MG63 (cell line): ENCODE results near the gene LARP1. TPM values are rescaled to one million over a fixed set of nuclear protein-coding genes. Genes with fewer than 3 reads are reported as not detected.

Source experiments
- DNase-seq: peaks from one replicate; pipeline ENCODE4 v3.0.0-alpha.2; 2020
- H3K27me3 ChIP-seq: fragments of 250-450 bp; sonication (Bioruptor Pico); 2 replicates; pipeline ENCODE4 v1.5.1; 2020; ENCODE audit warnings: mild to moderate bottlenecking, moderate library complexity
- H3K36me3 ChIP-seq: fragments of 250-450 bp; sonication (Bioruptor Pico); 2 replicates; pipeline ENCODE4 v1.5.1; 2020; ENCODE audit warnings: mild to moderate bottlenecking, moderate library complexity
- H3K4me3 ChIP-seq: fragments of 250-450 bp; sonication (Bioruptor Pico); 2 replicates; pipeline ENCODE4 v1.5.1; 2020; ENCODE audit warnings: mild to moderate bottlenecking, moderate library complexity
- H3K9me3 ChIP-seq: fragments of 250-450 bp; sonication (Bioruptor Pico); 2 replicates; pipeline ENCODE4 v1.5.1; 2020; ENCODE audit warnings: mild to moderate bottlenecking, moderate library complexity
- total RNA-seq: library from RNA; depleted of rRNA; stranded (reverse); fragments of >200 nt; shearing (Covaris generic); gene quantifications from 2 replicates; pipeline ENCODE4 v1.2.3, GENCODE V29; 2014; ENCODE audit warnings: low replicate concordance; rRNA removed

The LARP1 gene
- 30.4 and 36.5 TPM in 2 replicates for total RNA-seq

DNA sequence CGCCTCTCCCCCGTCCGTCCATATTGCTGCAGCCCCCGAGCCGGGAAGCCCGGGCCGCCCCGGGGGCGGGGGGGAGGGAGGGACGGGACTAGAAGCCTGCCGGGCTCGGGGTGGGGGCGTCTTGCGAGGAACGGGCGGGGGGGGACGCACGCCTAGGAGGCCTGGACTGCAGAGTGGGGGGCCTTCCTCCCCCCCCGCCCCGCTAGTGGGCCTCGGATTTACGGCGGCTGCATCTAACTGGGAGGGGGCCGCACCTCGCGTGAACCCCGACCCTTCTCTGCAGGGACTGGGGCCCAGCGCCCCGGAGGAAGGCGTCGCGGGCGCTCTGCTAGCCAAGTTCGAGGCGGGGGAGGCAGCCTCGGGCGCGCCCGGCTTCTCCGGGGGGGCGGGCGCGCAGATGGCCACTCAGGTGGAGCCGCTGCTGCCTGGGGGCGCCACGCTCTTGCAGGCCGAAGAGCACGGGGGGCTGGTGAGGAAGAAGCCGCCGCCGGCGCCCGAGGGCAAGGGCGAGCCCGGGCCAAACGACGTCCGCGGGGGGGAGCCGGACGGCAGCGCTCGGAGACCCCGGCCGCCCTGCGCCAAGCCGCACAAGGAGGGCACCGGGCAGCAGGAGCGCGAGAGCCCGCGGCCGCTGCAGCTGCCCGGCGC, at the start of gene LARP1:
TSS of gene LARP1 (plus strand) at position 17 of the 648 bp plus-strand sequence. CDS start at position 398, 381 bp downstream.
- H3K4me3 ChIP-seq = peak within 1 kb of the TSS; percentile 93
- H3K9me3 ChIP-seq = no peaks in the 10 kb centered on the region
- peak; percentile 50 for DNase-seq
- peaks cover 29% of the 10 kb centered on the region for H3K36me3 ChIP-seq
- no peaks in the 10 kb centered on the region for H3K27me3 ChIP-seq

DNA sequence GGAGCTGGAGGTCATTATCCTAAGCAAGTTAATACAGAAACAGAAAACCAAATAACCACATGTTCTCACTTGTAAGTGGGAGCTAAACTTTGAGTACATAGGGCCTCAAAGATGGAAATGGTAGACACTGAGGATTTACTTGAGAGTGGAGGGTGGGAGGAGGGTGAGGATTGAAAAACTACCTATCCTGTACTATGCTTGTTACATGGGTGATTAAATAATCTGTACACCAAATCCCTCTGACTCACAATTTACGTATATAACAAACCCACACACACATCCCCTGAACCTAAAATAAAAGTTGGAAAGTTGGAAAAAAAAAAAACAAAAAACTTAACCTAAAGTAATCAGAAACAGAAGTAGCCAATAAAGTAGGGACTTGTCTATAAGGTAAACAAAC, 48.8 kb upstream of the LARP1 start:
- no peak for DNase-seq
- Histone ChIP-seq H3K4me3 (no peak overlapping the region), H3K27me3 (no peaks in the 10 kb centered on the region), H3K9me3 (no peaks in the 10 kb centered on the region), H3K36me3 (no peaks in the 10 kb centered on the region)

DNA sequence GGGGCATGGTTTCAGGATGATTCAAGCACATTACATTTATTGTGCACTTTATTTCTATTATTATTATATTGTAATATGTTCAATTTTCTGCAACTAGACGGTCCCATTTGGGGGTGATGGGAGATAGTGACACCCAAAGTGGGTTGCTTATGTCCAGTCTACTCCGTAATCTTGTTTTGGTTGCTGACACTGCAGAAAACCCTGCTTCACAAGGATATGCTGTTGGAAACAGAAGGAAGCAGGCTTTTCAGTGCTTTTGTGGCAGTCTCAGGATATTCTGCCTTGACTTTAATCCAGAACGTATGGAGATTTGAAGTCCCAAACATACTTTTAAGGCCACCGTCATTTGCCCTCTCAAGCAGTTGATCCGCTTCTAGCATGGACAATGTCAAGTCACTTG, 47.5 kb upstream of the LARP1 start:
- H3K9me3 ChIP-seq = no peaks in the 10 kb centered on the region
- no peaks in the 10 kb centered on the region for H3K36me3 ChIP-seq
- no peaks in the 10 kb centered on the region for H3K27me3 ChIP-seq
- H3K4me3 ChIP-seq = no peak overlapping the region
- no peak for DNase-seq

DNA sequence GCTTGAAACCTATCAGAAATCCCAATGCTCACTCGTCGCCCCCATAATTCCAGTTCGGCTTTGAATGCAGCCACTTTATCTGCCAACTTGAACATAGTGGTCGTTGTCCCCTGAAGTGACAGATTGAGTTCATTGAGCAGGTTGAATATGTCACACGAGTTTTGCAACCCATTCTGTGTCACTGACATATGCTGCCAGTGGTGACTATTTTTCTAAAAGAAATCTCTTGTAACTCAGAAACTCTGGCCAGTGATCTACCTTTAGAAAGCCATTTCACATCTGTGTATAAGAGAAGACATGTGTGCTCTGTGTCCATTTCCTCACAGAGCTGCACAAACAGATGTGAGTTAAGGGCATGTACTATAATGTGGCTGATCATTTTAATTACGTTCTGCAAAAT, 47.0 kb upstream of the LARP1 start:
- no peaks in the 10 kb centered on the region for H3K27me3 ChIP-seq
- H3K36me3 ChIP-seq = no peaks in the 10 kb centered on the region
- DNase-seq = no peak
- no peaks in the 10 kb centered on the region for H3K9me3 ChIP-seq
- no peak overlapping the region for H3K4me3 ChIP-seq

DNA sequence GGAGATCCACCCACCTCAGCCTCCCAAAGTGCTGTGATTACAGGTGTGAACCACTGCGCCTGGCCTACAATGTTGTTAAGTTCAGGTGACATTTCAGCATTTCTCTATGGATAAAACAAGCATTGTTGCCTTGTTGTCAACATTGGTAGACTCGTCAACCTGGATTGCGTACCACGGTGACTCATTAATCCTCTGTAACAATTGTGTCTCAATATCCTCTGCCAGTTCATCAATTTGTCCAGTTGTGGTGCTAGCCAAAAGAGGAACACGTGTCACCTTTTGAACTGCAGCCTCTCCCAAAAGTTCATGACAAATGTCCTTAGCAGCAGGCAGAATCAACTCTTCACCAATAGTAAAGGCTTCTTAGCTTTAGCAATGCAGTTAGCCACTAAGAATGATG, 46.3 kb upstream of the LARP1 start:
- no peaks in the 10 kb centered on the region for H3K36me3 ChIP-seq
- no peaks in the 10 kb centered on the region for H3K9me3 ChIP-seq
- DNase-seq = peak; percentile 59
- no peak overlapping the region for H3K4me3 ChIP-seq
- H3K27me3 ChIP-seq = no peaks in the 10 kb centered on the region

DNA sequence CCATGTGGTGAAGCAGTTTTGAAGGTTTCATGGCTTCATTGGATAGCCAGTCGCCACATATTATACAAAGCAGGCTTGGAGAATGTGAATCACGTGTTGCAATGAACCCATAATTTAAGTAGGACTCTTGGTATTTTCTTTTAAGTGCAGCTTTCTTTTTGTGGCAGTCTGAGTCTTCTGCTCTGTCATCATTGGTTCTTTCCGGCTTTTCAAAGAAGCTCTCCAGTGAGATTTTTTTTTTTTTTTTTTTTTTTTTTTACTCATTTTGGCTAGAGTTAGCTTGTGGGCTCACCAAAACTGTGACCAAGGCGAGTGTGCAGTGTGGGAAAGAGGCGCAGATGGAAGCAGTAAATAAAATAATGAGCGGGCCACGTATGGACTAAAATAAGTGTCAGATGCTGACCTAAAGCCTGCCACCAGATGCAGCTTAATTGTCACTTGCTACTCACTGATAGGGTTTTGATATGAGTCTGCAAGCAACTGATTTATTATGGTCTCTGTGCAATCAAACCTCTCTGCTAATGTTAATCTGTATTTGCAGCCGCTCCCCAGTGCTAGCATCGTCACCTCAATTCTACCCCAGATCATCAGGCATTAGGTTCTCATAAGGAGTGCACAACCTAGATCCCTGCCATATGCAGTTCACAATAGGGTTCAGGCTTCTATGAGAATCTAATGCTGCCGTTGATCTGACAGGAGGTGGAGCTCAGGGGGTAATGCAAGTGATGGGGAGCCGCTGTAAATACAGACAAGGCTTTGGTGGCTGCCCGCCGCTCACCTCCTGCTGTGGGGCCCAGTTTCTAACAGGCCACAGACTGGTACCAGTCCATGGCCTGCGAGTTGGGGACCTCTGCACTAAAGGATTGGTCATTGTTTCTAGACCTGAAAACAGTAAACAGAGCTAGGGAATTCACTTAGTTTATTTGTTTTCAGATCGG, 45.5 kb upstream of the LARP1 start:
- Histone ChIP-seq H3K27me3 (no peaks in the 10 kb centered on the region), H3K4me3 (no peak overlapping the region), H3K36me3 (no peaks in the 10 kb centered on the region), H3K9me3 (no peaks in the 10 kb centered on the region)
- DNase-seq = no peak

DNA sequence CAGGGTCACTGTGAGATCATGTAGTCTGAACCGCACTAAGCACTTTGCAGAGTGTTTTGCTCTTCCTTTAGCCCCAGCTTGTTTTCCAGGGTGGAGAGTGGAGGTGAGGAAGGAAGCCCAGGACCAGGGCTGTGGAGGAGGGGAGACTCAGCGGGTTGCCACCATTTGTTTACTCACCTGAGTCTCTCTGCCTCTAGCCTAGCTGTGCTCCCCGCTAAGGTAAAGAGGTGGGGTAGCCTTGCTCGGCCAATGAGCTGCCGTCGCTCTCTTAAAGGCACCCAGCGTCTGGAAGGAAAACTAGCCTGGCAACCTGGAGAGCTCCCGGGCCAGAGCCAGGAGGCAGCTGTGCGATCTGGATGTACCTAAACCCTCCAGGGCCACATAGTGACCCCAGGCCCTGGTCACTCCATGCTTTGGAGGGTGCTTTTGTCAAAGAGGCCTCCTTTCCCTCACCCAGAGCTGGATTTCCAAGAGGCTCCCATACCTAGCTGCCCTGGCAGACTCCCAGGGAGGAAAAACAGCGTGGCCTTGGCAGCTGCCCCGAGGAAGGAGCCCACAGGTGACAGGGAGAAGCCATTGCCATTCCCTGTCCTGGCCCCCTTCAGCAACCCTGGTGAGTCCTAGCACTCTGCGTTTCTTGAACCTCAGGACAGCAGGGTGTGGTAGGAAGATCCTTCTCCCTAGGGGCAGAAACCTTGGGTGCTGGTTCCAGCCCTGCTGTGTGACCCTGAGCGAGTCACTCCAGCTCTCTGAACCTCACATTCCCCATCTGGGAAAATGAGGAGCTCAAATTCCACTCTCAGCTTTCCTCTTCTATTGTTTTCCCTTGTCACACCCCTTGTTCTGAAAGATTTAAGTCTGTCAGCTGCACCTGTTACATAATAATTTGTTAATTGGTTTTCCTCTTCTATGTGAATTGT, 42.4 kb upstream of the LARP1 start:
- no peaks in the 10 kb centered on the region for H3K9me3 ChIP-seq
- H3K27me3 ChIP-seq = no peaks in the 10 kb centered on the region
- H3K36me3 ChIP-seq = no peaks in the 10 kb centered on the region
- DNase-seq = no peak
- H3K4me3 ChIP-seq = no peak overlapping the region

DNA sequence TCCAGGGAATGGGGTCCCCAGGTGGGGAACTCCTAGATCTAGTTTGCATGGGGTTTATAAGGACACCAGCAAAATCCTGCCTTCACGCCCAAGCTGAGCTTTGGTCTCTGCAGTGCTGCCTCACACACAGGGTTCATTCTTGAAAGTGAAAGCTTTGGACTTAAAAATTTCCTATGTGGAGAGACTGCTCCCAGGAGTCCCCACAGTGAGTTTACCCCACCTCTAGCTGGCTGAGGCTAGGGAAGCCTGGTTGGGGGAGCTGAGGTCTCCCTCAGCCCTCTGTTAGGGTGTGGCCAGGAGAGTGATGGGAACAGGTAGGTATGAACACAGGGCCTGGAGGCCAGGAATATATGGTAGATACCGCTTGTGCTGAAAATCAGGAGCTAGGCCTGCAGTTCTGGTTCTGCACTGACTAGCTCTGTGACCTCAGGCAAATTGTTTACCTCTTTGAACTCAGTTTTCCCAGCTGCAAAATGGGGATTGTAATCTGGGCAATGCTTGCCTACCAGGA, 41.5 kb upstream of the LARP1 start:
- H3K9me3 ChIP-seq = no peaks in the 10 kb centered on the region
- no peaks in the 10 kb centered on the region for H3K27me3 ChIP-seq
- no peak overlapping the region for H3K4me3 ChIP-seq
- no peaks in the 10 kb centered on the region for H3K36me3 ChIP-seq
- DNase-seq = no peak

DNA sequence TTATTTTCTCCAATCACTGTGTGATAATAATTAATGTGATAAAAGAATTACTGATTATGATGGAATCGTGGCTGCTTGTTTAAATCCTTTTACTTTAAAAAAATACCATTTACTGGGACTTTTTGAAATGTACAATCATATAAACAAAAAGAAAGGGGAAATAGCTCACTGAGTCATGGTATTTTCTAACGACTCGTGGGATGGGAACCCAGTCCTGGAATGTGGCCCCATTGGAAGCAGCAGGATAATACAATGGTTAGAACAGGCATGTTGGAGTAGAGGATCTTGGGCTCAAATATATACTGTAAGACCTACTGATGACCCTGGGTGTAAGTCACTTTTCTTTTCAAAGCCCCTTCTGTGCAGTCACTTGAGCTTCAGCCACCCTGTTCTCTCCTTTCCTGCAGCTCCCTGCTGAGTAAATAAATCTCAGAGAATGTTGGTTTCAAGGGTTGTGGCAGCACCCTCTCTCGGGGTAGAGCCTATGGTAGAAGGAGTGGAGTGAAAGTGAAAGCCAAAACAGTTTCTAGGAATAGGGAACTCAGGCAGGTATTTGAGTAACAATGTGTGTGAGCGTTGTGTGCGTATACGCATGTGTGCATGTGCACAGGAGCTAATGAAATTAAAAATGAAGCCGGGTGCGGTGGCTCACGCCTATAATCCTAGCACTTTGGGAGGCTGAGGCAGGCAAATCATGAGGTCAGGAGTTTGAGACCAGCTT, 40.8 kb upstream of the LARP1 start:
- Histone ChIP-seq H3K9me3 (no peaks in the 10 kb centered on the region), H3K4me3 (no peak overlapping the region), H3K36me3 (no peaks in the 10 kb centered on the region), H3K27me3 (no peaks in the 10 kb centered on the region)
- DNase-seq = peak; percentile 39

DNA sequence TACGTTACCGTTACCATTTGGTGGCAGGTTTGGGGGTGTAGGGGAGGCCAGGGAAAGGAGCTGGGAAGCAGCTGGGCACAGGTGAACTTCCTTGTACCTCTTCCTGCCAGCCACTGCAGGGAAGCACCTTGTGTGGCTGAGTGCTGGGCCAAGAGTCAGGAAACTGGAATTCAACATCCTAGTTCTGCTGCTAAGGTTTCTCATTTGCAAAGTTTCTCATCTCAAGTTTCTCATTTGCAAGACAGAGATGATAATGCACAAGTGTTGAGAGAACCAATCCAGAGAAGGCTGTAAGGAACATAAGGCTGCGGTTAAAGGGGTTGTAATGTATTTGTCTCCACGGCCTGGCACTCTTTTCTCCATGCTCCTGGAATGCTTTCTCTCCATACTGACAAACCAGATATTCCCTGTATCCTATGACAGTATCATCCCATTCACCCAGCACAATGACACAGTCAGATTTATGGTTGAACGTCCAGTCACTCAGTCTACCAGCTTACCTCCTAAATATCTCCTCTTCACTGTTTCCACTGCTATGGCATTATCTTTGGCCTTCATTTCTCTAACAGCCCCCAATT, 33.6 kb upstream of the LARP1 start:
- Histone ChIP-seq H3K36me3 (no peaks in the 10 kb centered on the region), H3K27me3 (no peaks in the 10 kb centered on the region), H3K9me3 (no peaks in the 10 kb centered on the region), H3K4me3 (no peak overlapping the region)
- no peak for DNase-seq

DNA sequence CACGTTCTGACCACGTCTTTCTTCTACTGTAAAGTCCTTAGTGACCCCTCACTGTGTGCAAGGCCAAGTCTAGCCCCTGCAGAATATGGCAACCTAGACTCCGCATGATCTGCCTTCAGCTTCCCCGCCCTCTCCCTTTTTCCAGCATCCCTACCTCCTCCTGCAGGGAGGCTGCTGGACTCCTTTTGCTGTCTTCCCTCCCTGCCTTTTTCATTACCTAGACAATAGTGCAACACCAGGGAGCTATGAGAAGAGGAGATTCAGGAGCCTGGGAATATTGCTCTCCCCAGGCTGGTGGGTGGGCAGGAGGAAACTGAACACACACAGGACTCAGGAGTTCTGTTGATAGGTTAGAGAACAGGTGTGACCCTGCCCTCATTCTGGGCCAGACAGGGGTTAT, 33.1 kb upstream of the LARP1 start:
- no peak for DNase-seq
- no peaks in the 10 kb centered on the region for H3K9me3 ChIP-seq
- H3K4me3 ChIP-seq = no peak overlapping the region
- no peaks in the 10 kb centered on the region for H3K36me3 ChIP-seq
- H3K27me3 ChIP-seq = no peaks in the 10 kb centered on the region

DNA sequence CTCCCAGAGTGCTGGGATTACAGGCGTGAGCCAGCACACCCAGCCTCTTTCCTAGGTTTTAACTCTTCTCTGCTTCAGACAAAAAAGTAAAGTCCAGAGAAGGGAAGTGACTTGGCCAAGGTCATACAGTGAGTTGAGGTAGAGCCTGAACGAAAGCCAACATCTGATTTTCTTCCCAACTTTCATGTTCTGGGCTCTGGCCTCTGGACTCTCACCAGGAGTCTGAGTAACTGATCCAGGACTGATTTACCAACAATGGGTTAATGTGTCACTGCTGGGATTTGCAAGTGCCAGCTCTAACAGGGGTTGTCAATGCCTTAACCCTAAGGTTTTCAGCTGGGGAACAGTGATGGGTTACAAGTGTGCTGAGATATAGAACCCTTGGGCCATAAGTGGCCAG, 32.2 kb upstream of the LARP1 start:
- Histone ChIP-seq H3K9me3 (no peaks in the 10 kb centered on the region), H3K36me3 (no peaks in the 10 kb centered on the region), H3K4me3 (no peak overlapping the region), H3K27me3 (no peaks in the 10 kb centered on the region)
- no peak for DNase-seq

DNA sequence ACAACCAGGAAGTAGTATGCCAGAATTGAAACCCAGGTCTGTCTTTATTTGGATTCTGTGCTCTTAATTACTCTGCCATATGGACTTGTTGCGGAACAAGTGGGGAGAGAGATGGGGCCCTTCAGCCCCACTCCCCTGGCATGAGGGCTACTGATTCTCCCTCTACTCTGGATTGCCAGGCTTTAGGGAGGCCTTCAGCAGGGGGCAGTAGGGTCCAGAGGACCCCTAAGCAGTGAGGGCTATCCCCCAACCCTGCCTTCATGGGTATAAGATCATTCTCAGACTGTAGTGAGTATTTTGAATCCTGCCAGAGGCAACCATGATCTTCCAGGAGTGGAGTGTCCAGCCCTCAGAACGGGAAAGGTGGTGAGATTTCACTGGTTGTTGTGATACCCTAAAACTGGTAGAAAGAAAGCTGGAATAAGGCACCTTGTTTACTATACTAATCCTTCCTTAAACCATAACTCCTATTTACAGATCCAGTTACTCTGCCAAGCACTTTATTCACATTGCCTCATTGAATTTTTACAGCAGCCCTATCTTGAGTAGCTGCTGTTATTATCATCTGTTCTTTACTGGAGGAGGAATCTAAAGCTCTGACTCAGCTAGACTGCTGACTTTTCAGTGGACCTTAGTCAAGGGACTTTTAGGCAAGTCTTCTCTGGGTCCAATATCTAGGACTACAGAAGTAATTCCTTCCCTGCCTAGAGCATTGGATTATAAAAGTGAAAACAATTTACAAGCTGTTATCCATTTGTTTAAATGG, 31.3 kb upstream of the LARP1 start:
- no peaks in the 10 kb centered on the region for H3K9me3 ChIP-seq
- H3K36me3 ChIP-seq = no peaks in the 10 kb centered on the region
- no peak for DNase-seq
- no peak overlapping the region for H3K4me3 ChIP-seq
- H3K27me3 ChIP-seq = no peaks in the 10 kb centered on the region

DNA sequence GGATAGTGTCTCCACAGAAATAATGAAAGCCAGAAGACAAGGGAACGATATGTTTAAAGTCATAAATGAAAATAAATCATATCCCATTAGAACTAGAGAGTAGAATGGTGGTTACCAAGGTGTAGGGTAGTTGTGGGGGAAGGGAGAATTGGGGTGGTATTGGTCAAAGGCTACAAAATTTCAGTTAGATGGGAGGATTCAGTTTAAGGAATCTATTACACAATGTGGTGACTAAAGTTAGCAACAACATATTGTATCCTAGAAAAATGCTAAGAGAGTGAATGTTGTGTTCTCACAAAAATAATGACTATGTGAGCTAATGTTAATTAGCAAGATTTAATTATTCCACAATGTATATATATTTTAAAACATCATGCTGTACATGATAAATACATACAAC, 27.8 kb upstream of the LARP1 start:
- H3K4me3 ChIP-seq = no peak overlapping the region
- peaks cover 6% of the 10 kb centered on the region; the same call in 1 of the 2 replicates for H3K9me3 ChIP-seq
- no peaks in the 10 kb centered on the region for H3K36me3 ChIP-seq
- no peaks in the 10 kb centered on the region for H3K27me3 ChIP-seq
- DNase-seq = no peak

DNA sequence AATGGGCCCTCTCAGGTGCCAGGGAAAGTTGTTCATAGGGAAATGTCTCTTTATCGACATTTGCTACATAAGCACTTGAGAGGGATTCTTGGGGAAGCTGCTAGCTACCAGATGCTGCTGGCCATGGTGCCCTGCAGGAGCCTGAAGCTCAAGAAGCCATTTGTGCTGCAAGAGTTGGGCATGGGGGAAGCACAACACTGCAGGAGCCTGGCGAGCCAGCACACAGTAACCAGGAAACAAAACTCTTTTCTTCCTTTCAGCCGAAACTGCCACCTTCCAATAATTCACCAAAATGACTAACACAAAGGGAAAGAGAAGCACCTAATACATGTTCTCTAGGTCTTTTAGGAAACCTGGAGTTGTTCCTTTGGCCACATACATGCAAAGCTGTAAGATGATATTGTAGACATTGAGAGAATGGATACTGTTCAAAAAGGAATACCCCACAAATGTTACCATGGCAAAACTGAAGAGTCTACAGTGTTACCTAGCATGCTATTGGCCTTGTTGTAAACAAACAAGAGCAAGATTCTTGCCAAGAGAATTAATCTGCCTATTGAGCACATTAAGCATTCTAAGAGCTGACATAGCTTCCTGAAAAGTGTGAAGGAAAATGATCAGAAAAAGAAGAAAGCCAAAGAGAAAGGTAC, 26.1 kb upstream of the LARP1 start:
- no peak for DNase-seq
- Histone ChIP-seq H3K27me3 (no peaks in the 10 kb centered on the region), H3K9me3 (peaks cover 6% of the 10 kb centered on the region; the same call in 1 of the 2 replicates), H3K4me3 (no peak overlapping the region), H3K36me3 (no peaks in the 10 kb centered on the region)
